Neural cell (in vitro differentiated cells): ENCODE measurements around the gene DEPDC5.

Experiments
- CTCF ChIP-seq: fragments of 450-650 bp; IDR thresholded peaks from 2 replicates; pipeline ENCODE4 v1.5.1; 2014; ENCODE audit warnings: antibody characterized with exemption, mild to moderate bottlenecking, moderate library complexity; ENCODE audit not compliant: poor library complexity, severe bottlenecking
- EP300 ChIP-seq: fragments of 450-650 bp; conservative IDR thresholded peaks from 2 replicates; pipeline ENCODE4 v1.6.1; 2014; ENCODE audit warnings: antibody characterized with exemption, mild to moderate bottlenecking, moderate library complexity; ENCODE audit not compliant: poor library complexity, severe bottlenecking
- EZH2 ChIP-seq: fragments of 200-600, 300-800 bp; shearing (Covaris generic), sonication (generic); IDR thresholded peaks from 2 replicates; pipeline ENCODE4 v1.6.1; 2014; ENCODE audit warnings: antibody characterized with exemption, low read length, borderline replicate concordance, mild to moderate bottlenecking; ENCODE audit not compliant: insufficient read depth, poor library complexity, severe bottlenecking
- MXI1 ChIP-seq: fragments of 450-650 bp; conservative IDR thresholded peaks from 2 replicates; pipeline ENCODE4 v1.6.1; 2014; ENCODE audit warnings: antibody characterized with exemption, mild to moderate bottlenecking; ENCODE audit not compliant: poor library complexity, severe bottlenecking
- POLR2AphosphoS5 ChIP-seq: IDR thresholded peaks from 2 replicates; pipeline ENCODE4 v1.6.1; 2012
- REST ChIP-seq: IDR thresholded peaks from 2 replicates; pipeline ENCODE4 v1.6.1; 2012; ENCODE audit warnings: borderline replicate concordance
- SMC3 ChIP-seq: fragments of 450-650 bp; conservative IDR thresholded peaks from 2 replicates; pipeline ENCODE4 v1.6.1; 2014; ENCODE audit warnings: antibody characterized with exemption, mild to moderate bottlenecking, moderate library complexity; ENCODE audit not compliant: poor library complexity
- TAF1 ChIP-seq: IDR thresholded peaks from 2 replicates; pipeline ENCODE4 v1.6.1; 2012; ENCODE audit warnings: low read depth

- no peak for TF ChIP-seq CTCF
- TF ChIP-seq MXI1 = no peak
- TF ChIP-seq POLR2AphosphoS5 = no peak
- TF ChIP-seq REST = no peak
- no peak for TF ChIP-seq SMC3
- TF ChIP-seq EZH2 = no peak
- TF ChIP-seq EP300 = no peak
- no peak for TF ChIP-seq TAF1
These were observed 19.3 kb upstream of the DEPDC5 start for GRCh38 chr22:31734512-31734911.
